ENCODE data around the gene TAOK2.
A peak's percentile ranks its signal among the peaks of the same experiment; 100 is the strongest.
"Not testable (repeated sequence)": the region's sequence is repeated elsewhere in the genome, so short reads cannot be mapped to it uniquely, and the experiment has no call there.

The TAOK2 gene

DNA sequence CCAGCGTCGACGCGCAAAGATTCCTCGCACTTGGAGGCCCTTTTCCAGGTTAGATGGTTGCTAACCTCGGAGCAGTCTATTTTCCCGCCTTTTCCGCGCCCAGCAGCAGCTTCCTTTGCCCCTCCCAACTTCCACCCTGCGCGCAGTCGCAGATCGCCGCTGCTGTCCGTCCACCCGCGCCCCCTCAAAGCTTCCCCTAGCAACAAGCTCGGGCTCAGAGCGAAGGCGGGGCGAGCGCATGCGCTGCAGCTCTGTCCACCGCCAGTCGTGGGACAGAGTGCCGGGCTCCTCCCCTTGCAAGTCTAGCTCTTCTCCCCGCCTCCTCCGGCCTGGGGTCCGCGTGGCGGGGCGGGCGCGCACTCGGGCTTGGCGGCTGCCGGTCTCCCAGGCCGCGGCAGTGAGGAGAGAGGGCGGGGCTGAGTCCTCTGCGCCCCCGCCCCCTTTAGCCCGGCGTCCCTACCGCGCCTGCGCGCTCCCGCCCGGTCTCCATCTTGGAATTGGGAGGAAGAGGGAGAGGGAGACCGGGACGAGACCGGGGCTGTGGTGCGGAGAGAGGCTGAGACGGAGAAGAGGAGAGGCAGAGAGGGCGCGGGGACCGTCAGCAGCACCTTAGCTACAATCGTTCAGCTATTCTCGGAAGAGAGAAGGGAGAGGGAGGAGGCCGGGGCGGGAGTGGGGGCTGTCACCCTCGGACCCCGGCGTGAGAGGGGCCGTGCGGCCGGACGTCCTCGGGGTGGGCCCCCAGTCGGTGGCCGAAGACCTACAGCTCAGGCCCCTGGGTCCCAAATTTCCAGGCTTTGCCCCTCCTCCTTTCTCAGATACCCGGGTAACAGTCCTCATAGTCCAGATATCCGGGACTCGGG, at the start of gene TAOK2:
Gene TAOK2 (plus strand): TSS at position 485 of the 863 bp plus-strand sequence. CDS start 3,905 bp downstream, outside the sequence.
- peaks cover 11% of the 10 kb centered on the region for H3K27me3 ChIP-seq (ENCODE audit: control insufficient read depth, insufficient read depth, low read length)
- peak within 1 kb of the TSS; percentile 63 for H3K9ac ChIP-seq (ENCODE audit: low read depth, low read length)
- peak within 1 kb of the TSS; percentile 90 for H3K4me3 ChIP-seq (ENCODE audit: low read depth, low read length)
- peaks cover 9% of the 10 kb centered on the region for H3K9me3 ChIP-seq (ENCODE audit: control insufficient read depth, insufficient read depth, low read length)
- peak within 1 kb of the TSS; percentile 89 for H3K27ac ChIP-seq (ENCODE audit: low read depth, low read length)
- H3K4me1 ChIP-seq (ENCODE audit: control insufficient read depth, insufficient read depth, low read length), result peaks cover 23% of the 10 kb centered on the region
- peaks cover 28% of the 10 kb centered on the region for H3K36me3 ChIP-seq (ENCODE audit: control insufficient read depth, insufficient read depth, low read length)

DNA sequence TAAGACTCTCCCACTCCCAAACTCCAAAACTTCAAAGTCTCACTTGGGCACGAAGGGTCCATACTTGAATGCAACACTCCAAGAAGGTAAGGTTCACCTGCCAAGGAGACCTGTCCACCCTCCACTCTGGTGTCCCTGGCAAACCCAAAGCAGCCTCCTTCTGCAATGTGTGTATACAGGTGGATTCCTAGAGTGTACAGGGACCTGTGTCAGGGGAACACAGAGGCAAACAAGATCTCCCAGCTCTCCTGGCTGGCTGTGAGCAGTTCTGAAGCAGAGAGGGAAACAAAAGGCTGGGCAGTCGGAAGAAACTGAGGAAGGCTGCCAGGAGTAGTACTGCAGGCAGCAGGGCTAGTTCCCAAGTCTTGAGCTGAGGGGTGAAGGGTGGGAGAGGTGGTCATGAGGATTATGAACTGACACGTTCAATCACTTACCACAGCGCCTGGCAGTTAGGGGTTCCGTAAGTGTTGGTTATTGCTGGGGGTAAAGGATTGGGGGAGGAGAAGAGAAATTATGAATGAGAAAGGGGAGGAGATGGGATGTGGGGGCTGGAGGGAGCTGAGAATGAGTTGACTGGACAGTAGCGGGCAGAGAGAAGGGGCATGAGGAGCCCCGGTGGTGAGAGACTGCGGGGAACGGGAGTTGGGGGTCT, 48.4 kb upstream of the TAOK2 start:
- Histone ChIP-seq H3K36me3 (ENCODE audit: control insufficient read depth, insufficient read depth, low read length) (peaks cover 26% of the 10 kb centered on the region), H3K4me1 (ENCODE audit: control insufficient read depth, insufficient read depth, low read length) (peaks cover 15% of the 10 kb centered on the region), H3K27me3 (ENCODE audit: control insufficient read depth, insufficient read depth, low read length) (no peaks in the 10 kb centered on the region), H3K4me3 (ENCODE audit: low read depth, low read length) (peak overlapping the region; percentile 84), H3K9ac (ENCODE audit: low read depth, low read length) (no peak overlapping the region), H3K27ac (ENCODE audit: low read depth, low read length) (peak overlapping the region; percentile 94), H3K9me3 (ENCODE audit: control insufficient read depth, insufficient read depth, low read length) (no peaks in the 10 kb centered on the region)

DNA sequence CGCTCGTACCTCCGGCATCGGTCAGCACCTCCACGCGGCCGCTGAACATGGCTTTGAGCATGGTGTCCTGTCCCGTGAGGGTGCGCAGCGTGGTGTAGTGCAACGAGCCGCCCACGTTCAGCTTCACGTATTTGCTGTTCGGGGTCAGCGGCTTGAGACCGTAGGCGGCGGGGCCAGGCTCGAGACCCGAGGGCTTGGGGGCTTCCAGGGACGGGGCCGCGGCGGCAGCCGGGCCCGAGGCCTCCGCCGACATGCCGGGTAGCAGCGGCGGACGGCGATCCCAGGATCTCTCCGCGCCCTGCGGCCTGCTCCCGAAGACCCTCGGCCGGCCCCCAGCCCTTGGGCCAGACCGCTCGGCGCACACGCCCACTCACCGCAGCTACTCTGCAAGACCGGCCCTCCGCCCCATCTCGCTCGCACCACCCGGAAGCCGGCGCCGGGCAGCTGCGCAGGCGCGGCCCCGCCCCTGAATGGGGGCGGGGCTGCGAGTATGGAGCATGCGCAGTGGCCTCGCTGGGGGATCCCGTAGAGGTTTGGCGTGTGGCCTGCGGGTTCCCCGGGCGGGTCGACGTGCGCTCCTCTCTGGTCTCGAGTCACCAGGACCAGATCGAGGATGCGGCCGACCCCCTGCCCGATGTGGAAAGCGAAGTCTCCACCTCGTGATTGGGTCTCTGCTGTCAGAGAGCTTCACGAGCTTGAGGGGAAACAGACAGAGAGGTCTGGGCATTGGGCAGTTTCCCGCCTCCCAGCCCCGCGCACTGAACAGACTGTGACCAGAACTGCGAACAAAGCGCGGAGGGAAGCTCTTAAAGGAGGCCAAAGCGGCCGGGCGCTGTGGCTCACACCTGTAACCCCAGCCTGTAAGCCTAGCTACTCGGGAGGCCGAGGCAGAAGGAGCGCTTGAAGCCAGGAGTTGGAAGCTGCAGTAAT, 47.6 kb upstream of the TAOK2 start, which contains the start of gene KCTD13:
Gene KCTD13 (minus strand): TSS at position 446 of the 930 bp plus-strand sequence. CDS start 193 bp downstream, at position 253.
- H3K4me1 ChIP-seq (ENCODE audit: control insufficient read depth, insufficient read depth, low read length), result peaks cover 15% of the 10 kb centered on the region
- peak within 1 kb of the TSS; percentile 84 for H3K4me3 ChIP-seq (ENCODE audit: low read depth, low read length)
- peak within 1 kb of the TSS; percentile 94 for H3K27ac ChIP-seq (ENCODE audit: low read depth, low read length)
- peaks cover 19% of the 10 kb centered on the region for H3K36me3 ChIP-seq (ENCODE audit: control insufficient read depth, insufficient read depth, low read length)
- no peaks in the 10 kb centered on the region for H3K9me3 ChIP-seq (ENCODE audit: control insufficient read depth, insufficient read depth, low read length)
- H3K9ac ChIP-seq (ENCODE audit: low read depth, low read length), result peak within 1 kb of the TSS; percentile 93
- H3K27me3 ChIP-seq (ENCODE audit: control insufficient read depth, insufficient read depth, low read length), result no peaks in the 10 kb centered on the region

DNA sequence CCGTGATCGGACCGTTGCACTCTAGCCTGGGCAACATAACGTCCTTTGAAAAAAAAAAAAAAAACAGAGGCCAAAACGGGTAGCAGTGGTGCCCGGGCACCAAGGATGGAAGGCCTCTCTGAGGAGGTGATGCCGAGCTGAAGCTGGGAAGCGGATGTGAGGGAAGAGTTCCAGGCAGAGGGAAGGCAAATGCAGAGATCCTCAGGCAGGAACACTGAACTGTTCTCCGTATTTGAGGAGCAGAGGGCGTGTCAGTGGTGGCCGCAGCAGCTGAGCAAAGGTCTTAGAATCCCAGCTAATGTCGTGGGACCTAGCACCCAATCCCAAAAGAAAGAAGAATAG, 47.0 kb upstream of the TAOK2 start:
- H3K4me1 ChIP-seq (ENCODE audit: control insufficient read depth, insufficient read depth, low read length), result peaks cover 15% of the 10 kb centered on the region
- peak overlapping the region; percentile 84 for H3K4me3 ChIP-seq (ENCODE audit: low read depth, low read length)
- no peaks in the 10 kb centered on the region for H3K27me3 ChIP-seq (ENCODE audit: control insufficient read depth, insufficient read depth, low read length)
- H3K9me3 ChIP-seq (ENCODE audit: control insufficient read depth, insufficient read depth, low read length), result no peaks in the 10 kb centered on the region
- H3K36me3 ChIP-seq (ENCODE audit: control insufficient read depth, insufficient read depth, low read length), result peaks cover 14% of the 10 kb centered on the region
- H3K9ac ChIP-seq (ENCODE audit: low read depth, low read length), result peak overlapping the region; percentile 93
- peak overlapping the region; percentile 94 for H3K27ac ChIP-seq (ENCODE audit: low read depth, low read length)

DNA sequence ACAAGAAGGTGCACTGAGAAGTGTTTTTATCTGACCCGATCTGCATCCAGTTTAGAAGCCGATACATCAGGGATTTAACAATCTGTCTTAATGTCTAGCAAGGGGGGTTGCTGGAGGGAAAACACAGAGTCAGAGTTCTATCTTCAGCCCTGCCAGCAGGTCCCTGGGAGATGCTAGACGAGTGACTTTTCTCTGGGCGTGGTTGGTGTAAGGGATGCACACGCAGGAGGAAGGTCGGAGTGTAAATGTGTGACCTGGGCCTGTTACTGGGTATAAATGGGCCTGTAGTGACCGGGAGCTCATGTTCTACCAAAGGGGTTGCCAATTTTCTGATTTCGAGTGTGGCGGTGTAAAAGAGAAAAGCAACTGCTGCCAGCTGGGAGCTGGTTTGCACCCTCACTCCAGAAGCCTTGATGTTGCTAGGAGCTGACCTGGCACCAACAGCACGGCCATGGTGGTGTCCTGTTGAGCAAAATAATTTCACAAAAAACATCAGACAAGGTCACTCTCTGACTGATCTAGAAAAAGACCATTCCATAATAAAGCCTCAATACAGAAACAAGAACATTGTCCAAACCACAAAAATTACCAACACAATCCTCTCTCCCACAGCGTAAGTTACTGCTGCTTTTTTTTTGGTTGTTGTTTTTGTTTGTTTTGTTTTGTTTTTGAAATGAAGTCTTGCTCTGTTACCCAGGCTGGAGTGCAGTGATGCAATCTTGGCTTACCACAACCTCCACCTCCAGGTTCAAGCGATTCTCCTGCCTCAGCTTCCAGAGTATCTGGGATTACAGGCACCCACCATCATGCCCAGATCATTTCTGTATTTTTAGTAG, 46.4 kb upstream of the TAOK2 start:
- Histone ChIP-seq H3K36me3 (ENCODE audit: control insufficient read depth, insufficient read depth, low read length) (peaks cover 8% of the 10 kb centered on the region), H3K9me3 (ENCODE audit: control insufficient read depth, insufficient read depth, low read length) (no peaks in the 10 kb centered on the region), H3K27me3 (ENCODE audit: control insufficient read depth, insufficient read depth, low read length) (no peaks in the 10 kb centered on the region), H3K9ac (ENCODE audit: low read depth, low read length) (no peak overlapping the region), H3K4me3 (ENCODE audit: low read depth, low read length) (peak overlapping the region; percentile 84), H3K27ac (ENCODE audit: low read depth, low read length) (no peak overlapping the region), H3K4me1 (ENCODE audit: control insufficient read depth, insufficient read depth, low read length) (peaks cover 15% of the 10 kb centered on the region)

DNA sequence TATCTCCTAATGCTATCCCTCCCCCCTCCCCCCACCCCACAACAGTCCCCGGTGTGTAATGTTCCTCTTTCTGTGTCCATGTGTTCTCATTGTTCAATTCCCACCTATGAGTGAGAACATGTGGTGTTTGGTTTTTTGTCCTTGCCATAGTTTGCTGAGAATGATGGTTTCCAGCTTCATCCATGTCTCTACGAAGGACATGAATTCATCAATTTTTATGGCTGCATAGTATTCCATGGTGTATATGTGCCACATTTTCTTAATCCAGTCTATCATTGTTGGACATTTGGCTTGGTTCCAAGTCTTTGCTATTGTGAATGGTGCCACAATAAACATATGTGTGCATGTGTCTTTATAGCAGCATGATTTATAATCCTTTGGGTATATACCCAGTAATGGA, 41.9 kb upstream of the TAOK2 start:
- not testable (repeated sequence) for H3K36me3 ChIP-seq (ENCODE audit: control insufficient read depth, insufficient read depth, low read length); H3K9me3 ChIP-seq (ENCODE audit: control insufficient read depth, insufficient read depth, low read length); H3K4me3 ChIP-seq (ENCODE audit: low read depth, low read length); H3K27ac ChIP-seq (ENCODE audit: low read depth, low read length); H3K4me1 ChIP-seq (ENCODE audit: control insufficient read depth, insufficient read depth, low read length); H3K27me3 ChIP-seq (ENCODE audit: control insufficient read depth, insufficient read depth, low read length); H3K9ac ChIP-seq (ENCODE audit: low read depth, low read length)

DNA sequence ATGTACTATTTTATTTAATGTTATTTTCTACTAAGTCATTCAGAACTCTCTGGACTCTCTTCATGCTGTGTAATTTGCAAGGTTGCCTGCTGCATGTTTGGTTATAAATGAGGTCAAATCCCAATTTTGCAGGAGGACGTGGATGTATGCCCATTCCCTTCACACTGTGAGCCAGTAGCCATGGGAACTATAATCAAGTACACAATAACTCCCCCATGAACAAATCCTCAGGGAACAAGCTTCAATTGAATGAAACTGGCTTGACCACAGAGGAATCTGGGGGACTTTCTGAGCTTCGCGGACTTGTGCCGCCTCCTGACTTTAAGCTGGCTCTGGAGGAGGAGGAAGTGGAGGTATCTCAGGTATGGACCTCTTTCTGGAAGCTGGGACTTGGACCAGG, 33.0 kb upstream of the TAOK2 start:
- H3K9me3 ChIP-seq (ENCODE audit: control insufficient read depth, insufficient read depth, low read length), result no peaks in the 10 kb centered on the region
- no peaks in the 10 kb centered on the region for H3K36me3 ChIP-seq (ENCODE audit: control insufficient read depth, insufficient read depth, low read length)
- no peak overlapping the region for H3K27ac ChIP-seq (ENCODE audit: low read depth, low read length)
- no peak overlapping the region for H3K9ac ChIP-seq (ENCODE audit: low read depth, low read length)
- H3K27me3 ChIP-seq (ENCODE audit: control insufficient read depth, insufficient read depth, low read length), result no peaks in the 10 kb centered on the region
- no peak overlapping the region for H3K4me3 ChIP-seq (ENCODE audit: low read depth, low read length)
- 0 out of 2 replicates have a peak, but pooled peaks cover 5% of the 10 kb centered on the region for H3K4me1 ChIP-seq (ENCODE audit: control insufficient read depth, insufficient read depth, low read length)

DNA sequence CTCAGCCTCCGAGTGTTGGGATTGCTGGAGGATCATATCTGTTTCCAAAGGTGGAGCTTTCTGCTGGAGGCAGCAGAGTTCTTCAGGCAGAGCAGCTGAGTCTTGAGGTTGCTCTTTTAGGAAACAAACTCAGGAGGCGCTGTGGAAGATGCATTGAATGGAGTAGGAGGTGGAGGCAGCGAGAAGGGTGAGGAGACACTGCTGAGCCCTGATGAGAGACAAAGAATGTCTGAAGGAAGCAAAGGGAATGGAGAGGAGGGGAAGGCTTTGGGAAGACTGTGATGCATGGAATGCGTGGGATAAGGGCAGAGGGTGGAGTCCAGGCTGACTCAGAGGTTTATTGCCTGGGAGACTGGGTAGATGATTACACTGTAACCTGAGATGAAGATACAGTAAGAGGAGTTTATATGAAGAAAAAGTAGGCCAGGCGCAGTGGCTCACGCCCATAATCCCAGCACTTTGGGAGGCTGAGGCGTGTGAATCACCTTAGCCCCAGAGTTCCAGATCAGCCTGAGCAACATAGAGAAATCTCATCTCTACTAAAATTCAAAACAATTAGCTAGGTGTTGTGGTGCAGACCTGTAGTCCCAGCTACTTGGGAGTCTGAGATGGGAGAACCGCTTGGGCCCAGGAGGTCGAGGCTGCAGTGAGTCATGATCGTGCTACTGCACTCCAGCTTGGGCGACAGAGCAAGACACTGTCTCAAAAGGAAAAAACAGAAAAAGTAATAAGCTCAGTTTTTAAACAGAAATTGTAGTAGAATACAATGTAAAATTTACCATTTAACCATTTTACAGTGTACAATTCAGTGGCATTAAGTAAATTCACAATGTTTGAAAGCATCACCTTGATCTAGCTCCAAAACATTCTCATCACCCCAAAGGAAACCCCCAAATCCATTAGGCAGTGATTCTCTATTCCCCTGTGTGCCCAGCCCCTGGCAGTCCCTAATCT, 29.5 kb upstream of the TAOK2 start:
- H3K4me3 ChIP-seq (ENCODE audit: low read depth, low read length), result no peak overlapping the region
- peak overlapping the region; percentile 85 for H3K27ac ChIP-seq (ENCODE audit: low read depth, low read length)
- H3K9me3 ChIP-seq (ENCODE audit: control insufficient read depth, insufficient read depth, low read length), result no peaks in the 10 kb centered on the region
- no peak overlapping the region for H3K9ac ChIP-seq (ENCODE audit: low read depth, low read length)
- 0 out of 2 replicates have a peak, but pooled peaks cover 5% of the 10 kb centered on the region for H3K4me1 ChIP-seq (ENCODE audit: control insufficient read depth, insufficient read depth, low read length)
- no peaks in the 10 kb centered on the region for H3K36me3 ChIP-seq (ENCODE audit: control insufficient read depth, insufficient read depth, low read length)
- no peaks in the 10 kb centered on the region for H3K27me3 ChIP-seq (ENCODE audit: control insufficient read depth, insufficient read depth, low read length)

DNA sequence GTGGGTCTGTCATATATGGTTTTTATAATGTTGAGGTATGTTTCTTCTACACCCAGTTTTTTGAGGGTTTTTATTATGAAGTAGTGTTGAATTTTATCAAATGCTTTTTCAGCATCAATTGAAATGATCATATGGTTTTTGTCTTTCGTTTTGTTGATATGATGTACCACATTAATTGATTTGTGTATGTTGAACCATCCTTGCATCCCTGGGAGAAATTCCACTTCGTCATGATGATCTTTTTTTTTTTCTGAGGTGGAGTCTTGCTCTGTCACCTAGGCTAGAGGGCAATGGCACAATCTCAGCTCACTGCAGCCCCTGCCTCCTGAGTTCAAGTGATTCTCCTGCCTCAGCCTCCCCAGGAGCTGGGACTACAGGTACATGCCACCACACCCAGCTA, 25.8 kb upstream of the TAOK2 start:
- H3K9me3 ChIP-seq (ENCODE audit: control insufficient read depth, insufficient read depth, low read length), result no peaks in the 10 kb centered on the region
- no peak overlapping the region for H3K9ac ChIP-seq (ENCODE audit: low read depth, low read length)
- H3K27ac ChIP-seq (ENCODE audit: low read depth, low read length), result no peak overlapping the region
- peaks cover 12% of the 10 kb centered on the region for H3K4me1 ChIP-seq (ENCODE audit: control insufficient read depth, insufficient read depth, low read length)
- H3K4me3 ChIP-seq (ENCODE audit: low read depth, low read length), result no peak overlapping the region
- no peaks in the 10 kb centered on the region for H3K36me3 ChIP-seq (ENCODE audit: control insufficient read depth, insufficient read depth, low read length)
- no peaks in the 10 kb centered on the region for H3K27me3 ChIP-seq (ENCODE audit: control insufficient read depth, insufficient read depth, low read length)

All from HUES48 (cell line).